NT2/D1 (cell line): ENCODE data around the gene COQ3.

Experiments used
- YY1 ChIP-seq: IDR thresholded peaks from 2 replicates; pipeline ENCODE4 v1.6.1; 2011; ENCODE audit not compliant: insufficient read length, insufficient read depth
- ZNF274 ChIP-seq: IDR thresholded peaks from 2 replicates; pipeline ENCODE4 v1.6.1; 2011; ENCODE audit warnings: mild to moderate bottlenecking, low read depth, low read length

- TF ChIP-seq YY1 (no peak), ZNF274 (no peak)
Measured at GRCh38 chr6:99359800-99360199, 34.2 kb downstream of the COQ3 start.
